ENCODE data around the gene TFF1.

- TF ChIP-seq CTCF (IDR thresholded peaks at IDR 0.05; ENCODE audit: low read depth, low read length), result no peak
- TF ChIP-seq EZH2phosphoT487 (IDR thresholded peaks at IDR 0.05; ENCODE audit: low read depth), result no peak
Measured at GRCh38 chr21:42389449-42389835, 23.1 kb upstream of the TFF1 start.

Data from OCI-LY3 (cell line).